Liver (tissue), 9 donors: Measurements from ENCODE around the gene ZNF414. TPM values are rescaled to one million over a fixed set of nuclear protein-coding genes. Genes with fewer than 3 reads are reported as not detected.

ENCODE experiments used
- DNase-seq: peaks from one replicate; pipeline ENCODE4 v3.0.0-alpha.2; 2017; ENCODE audit warnings: low spot score
- H3K27ac ChIP-seq, 2 donors: one replicate each; pipeline ENCODE4 v1.7.0; 2013; ENCODE audit warnings: inconsistent platforms in 2 of 2, low read length in 2 of 2, control low read depth in 1 of 2, low read depth in 1 of 2, mild to moderate bottlenecking in 1 of 2
- H3K27me3 ChIP-seq, 4 donors: one replicate each; pipeline versions ENCODE4 v1.6.1 to v1.7.0; 2013; ENCODE audit warnings: low read length in 3 of 4, inconsistent platforms in 1 of 4, mild to moderate bottlenecking in 1 of 4, moderate library complexity in 1 of 4; ENCODE audit not compliant: control insufficient read depth in 4 of 4, insufficient read depth in 4 of 4
- H3K36me3 ChIP-seq, 4 donors: one replicate each; pipeline versions ENCODE4 v1.6.1 to v1.7.0; 2013; ENCODE audit warnings: low read length in 3 of 4, mild to moderate bottlenecking in 3 of 4, low read depth in 1 of 4, moderate library complexity in 1 of 4; ENCODE audit not compliant: control insufficient read depth in 4 of 4, insufficient read depth in 3 of 4
- H3K4me1 ChIP-seq, 4 donors: one replicate each; pipeline versions ENCODE4 v1.6.1 to v1.7.0; 2013; ENCODE audit warnings: low read length in 3 of 4, mild to moderate bottlenecking in 3 of 4, moderate library complexity in 1 of 4; ENCODE audit not compliant: control insufficient read depth in 4 of 4, insufficient read depth in 4 of 4
- H3K4me3 ChIP-seq, 3 donors: one replicate each; pipeline versions ENCODE4 v1.6.1 to v1.7.0; 2013; ENCODE audit warnings: low read length in 3 of 3, control low read depth in 1 of 3, low read depth in 1 of 3, mild to moderate bottlenecking in 1 of 3
- H3K9ac ChIP-seq, 2 donors: one replicate each; pipeline ENCODE4 v1.7.0; 2013; ENCODE audit warnings: low read length in 2 of 2, mild to moderate bottlenecking in 2 of 2, moderate library complexity in 2 of 2, control low read depth in 1 of 2, low read depth in 1 of 2
- H3K9me3 ChIP-seq, 4 donors: one replicate each; pipeline versions ENCODE4 v1.6.1 to v1.7.0; 2013; ENCODE audit warnings: low read length in 3 of 4; ENCODE audit not compliant: control insufficient read depth in 4 of 4
- EGR1 ChIP-seq, 2 donors: IDR thresholded peaks; 2 replicates each; pipeline ENCODE4 v1.6.1; 2016 to 2018; ENCODE audit warnings: antibody characterized with exemption in 2 of 2, low read depth in 2 of 2
- FOXA2 ChIP-seq: IDR thresholded peaks from 2 replicates; pipeline ENCODE4 v1.6.1; 2016; ENCODE audit warnings: antibody characterized with exemption
- HNF4A ChIP-seq, 2 donors: conservative IDR thresholded peaks; 2 replicates each; pipeline ENCODE4 v1.6.1; 2016; ENCODE audit warnings: antibody characterized with exemption in 2 of 2, mild to moderate bottlenecking in 2 of 2
- NR2F2 ChIP-seq: IDR thresholded peaks from 2 replicates; pipeline ENCODE4 v1.6.1; 2016; ENCODE audit warnings: antibody characterized with exemption
- RAD21 ChIP-seq, 2 donors: IDR thresholded peaks; 2 replicates each; pipeline ENCODE4 v1.6.1; 2016; ENCODE audit warnings: antibody characterized with exemption in 2 of 2, mild to moderate bottlenecking in 2 of 2
- YY1 ChIP-seq: IDR thresholded peaks from 2 replicates; pipeline ENCODE4 v1.6.1; 2016; ENCODE audit warnings: antibody characterized with exemption, mild to moderate bottlenecking
- WGBS: extraction: QIAGEN DNeasy Blood & Tissue Kit; methylation state at CpG from one replicate; pipeline ENCODE4 v1.1.7; 2013; 5-methylcytosine and 5-hydroxymethylcytosine counted together
- polyA plus RNA-seq, 2 donors: library from polyadenylated mRNA; stranded (reverse) in 1 of 2; unstranded in 1 of 2; fragments of 200-250 nt in 1 of 2; fragments of >200 nt in 1 of 2; fragmentation: Nextera tagmentation in 1 of 2; extraction: Ambion mirVana in 1 of 2; gene quantifications; one replicate each; pipeline versions ENCODE4 v1.2.1 to v1.2.3, GENCODE V29; 2013 to 2015
- total RNA-seq, 2 donors: library from RNA; depleted of rRNA; stranded (reverse); fragments of >200 nt; gene quantifications; one replicate each; pipeline ENCODE4 v1.2.3, GENCODE V29; 2014
- TF ChIP-seq, protein P1 (sequence below): IDR thresholded peaks from 2 replicates; pipeline ENCODE4 v1.6.1; 2016; ENCODE audit warnings: antibody characterized with exemption, mild to moderate bottlenecking
- TF ChIP-seq, protein P2 (sequence below): IDR thresholded peaks from 2 replicates; pipeline ENCODE4 v1.6.1; 2016; ENCODE audit warnings: antibody characterized with exemption
- TF ChIP-seq, protein P3 (sequence below): IDR thresholded peaks from 2 replicates; pipeline ENCODE4 v1.6.1; 2016; ENCODE audit warnings: antibody characterized with exemption
- TF ChIP-seq, protein P4 (sequence below): fragments of 150-350 bp; IDR thresholded peaks from 2 replicates; pipeline ENCODE4 v1.5.1; 2017; ENCODE audit warnings: improper control_type of control experiment, low read depth, low read length; ENCODE audit not compliant: missing input control
- donor health status: healthy.
- donor health status: healthy.
- donor health status: healthy.
- donor health status: healthy.
- donor health status: healthy.

Gene ZNF414
- total and polyA plus RNA-seq, 4 donors, result 3.5 to 16.0 (median 7.2) TPM

DNA sequence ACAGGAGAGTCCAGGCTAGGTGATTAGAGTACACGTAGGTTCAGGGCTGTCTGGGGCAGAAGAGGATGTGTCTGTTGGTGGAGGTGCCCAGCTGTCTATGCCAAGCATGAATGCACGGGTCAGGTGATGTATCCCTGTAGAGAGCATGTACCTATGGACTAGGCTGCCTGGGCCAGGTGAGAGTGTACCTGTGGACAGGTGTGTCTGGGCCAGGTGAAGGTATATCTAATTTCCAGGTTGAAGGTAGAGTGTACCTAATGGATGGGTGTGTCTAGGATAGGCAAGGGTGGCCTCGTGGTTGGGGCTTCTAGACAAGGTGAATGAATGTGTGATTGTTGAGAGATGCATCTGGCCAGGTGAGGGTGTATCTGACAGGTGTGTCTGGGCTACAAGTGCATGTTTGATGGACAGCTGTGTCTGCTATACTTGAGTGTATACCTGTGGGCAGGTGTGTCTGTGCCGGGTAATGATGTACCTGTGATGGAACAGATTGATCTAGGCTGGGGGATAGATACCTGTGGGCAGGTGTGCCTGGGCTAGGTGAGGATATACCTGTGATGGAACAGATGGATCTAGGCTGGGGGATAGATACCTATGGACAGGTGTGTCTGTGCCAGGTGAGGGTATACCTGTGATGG lies 15.5 kb upstream of the ZNF414 start:
- TF ChIP-seq, protein P1, sequence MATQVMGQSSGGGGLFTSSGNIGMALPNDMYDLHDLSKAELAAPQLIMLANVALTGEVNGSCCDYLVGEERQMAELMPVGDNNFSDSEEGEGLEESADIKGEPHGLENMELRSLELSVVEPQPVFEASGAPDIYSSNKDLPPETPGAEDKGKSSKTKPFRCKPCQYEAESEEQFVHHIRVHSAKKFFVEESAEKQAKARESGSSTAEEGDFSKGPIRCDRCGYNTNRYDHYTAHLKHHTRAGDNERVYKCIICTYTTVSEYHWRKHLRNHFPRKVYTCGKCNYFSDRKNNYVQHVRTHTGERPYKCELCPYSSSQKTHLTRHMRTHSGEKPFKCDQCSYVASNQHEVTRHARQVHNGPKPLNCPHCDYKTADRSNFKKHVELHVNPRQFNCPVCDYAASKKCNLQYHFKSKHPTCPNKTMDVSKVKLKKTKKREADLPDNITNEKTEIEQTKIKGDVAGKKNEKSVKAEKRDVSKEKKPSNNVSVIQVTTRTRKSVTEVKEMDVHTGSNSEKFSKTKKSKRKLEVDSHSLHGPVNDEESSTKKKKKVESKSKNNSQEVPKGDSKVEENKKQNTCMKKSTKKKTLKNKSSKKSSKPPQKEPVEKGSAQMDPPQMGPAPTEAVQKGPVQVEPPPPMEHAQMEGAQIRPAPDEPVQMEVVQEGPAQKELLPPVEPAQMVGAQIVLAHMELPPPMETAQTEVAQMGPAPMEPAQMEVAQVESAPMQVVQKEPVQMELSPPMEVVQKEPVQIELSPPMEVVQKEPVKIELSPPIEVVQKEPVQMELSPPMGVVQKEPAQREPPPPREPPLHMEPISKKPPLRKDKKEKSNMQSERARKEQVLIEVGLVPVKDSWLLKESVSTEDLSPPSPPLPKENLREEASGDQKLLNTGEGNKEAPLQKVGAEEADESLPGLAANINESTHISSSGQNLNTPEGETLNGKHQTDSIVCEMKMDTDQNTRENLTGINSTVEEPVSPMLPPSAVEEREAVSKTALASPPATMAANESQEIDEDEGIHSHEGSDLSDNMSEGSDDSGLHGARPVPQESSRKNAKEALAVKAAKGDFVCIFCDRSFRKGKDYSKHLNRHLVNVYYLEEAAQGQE, result no peak
- TF ChIP-seq, protein P2, sequence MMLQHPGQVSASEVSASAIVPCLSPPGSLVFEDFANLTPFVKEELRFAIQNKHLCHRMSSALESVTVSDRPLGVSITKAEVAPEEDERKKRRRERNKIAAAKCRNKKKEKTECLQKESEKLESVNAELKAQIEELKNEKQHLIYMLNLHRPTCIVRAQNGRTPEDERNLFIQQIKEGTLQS, result no peak
- TF ChIP-seq EGR1 (IDR thresholded peaks at IDR 0.05; ENCODE audit: low read depth in 2 of 2), result no peak
- Histone ChIP-seq H3K4me1 (peaks cover 2 to 12% (median 8%) of the 10 kb centered on the region in 4 donors), H3K9me3 (no peaks in the 10 kb centered on the region), H3K4me3 (no peak overlapping the region), H3K27ac (no peak overlapping the region), H3K36me3 (peaks cover 0 to 4% (median 1%) of the 10 kb centered on the region in 4 donors), H3K9ac (no peak overlapping the region), H3K27me3 (no peaks in the 10 kb centered on the region)
- 91% methylated on average over 4 of the region's 4 CpGs for WGBS
- no peak for DNase-seq

DNA sequence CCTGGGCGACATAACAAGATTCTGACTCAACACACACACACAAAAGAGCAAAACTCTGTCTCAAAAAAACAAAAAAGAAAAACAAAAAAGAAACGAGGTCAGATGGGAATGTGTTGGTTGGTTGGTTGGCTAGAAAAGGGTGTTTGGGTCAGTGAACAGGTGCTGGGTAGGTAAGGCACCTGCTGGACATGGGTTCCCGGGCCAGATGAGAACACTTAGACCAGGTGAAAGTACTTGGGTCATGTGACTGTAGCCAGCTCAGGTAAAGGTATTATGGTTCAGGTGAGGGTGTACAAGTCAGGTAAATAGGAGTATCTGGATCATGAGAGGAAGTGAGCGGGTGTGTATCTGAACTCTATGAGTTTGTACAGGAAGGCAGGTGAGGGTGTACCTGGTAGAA lies 14.5 kb upstream of the ZNF414 start:
- Histone ChIP-seq H3K27me3 (no peaks in the 10 kb centered on the region), H3K9me3 (no peaks in the 10 kb centered on the region), H3K27ac (no peak overlapping the region), H3K36me3 (peaks cover 0 to 4% (median 1%) of the 10 kb centered on the region in 4 donors), H3K9ac (no peak overlapping the region), H3K4me1 (peaks cover 2 to 12% (median 8%) of the 10 kb centered on the region in 4 donors), H3K4me3 (no peak overlapping the region)
- DNase-seq, result no peak
- WGBS, result 70% methylated on average over 4 of the region's 4 CpGs
- TF ChIP-seq, protein P1, result no peak
- TF ChIP-seq RAD21 (IDR thresholded peaks at IDR 0.05), result no peak
- no peak for TF ChIP-seq HNF4A (conservative IDR thresholded peaks at IDR 0.05)
- TF ChIP-seq, protein P2, result no peak
- no peak for TF ChIP-seq FOXA2
- no peak for TF ChIP-seq NR2F2
- TF ChIP-seq, protein P3, sequence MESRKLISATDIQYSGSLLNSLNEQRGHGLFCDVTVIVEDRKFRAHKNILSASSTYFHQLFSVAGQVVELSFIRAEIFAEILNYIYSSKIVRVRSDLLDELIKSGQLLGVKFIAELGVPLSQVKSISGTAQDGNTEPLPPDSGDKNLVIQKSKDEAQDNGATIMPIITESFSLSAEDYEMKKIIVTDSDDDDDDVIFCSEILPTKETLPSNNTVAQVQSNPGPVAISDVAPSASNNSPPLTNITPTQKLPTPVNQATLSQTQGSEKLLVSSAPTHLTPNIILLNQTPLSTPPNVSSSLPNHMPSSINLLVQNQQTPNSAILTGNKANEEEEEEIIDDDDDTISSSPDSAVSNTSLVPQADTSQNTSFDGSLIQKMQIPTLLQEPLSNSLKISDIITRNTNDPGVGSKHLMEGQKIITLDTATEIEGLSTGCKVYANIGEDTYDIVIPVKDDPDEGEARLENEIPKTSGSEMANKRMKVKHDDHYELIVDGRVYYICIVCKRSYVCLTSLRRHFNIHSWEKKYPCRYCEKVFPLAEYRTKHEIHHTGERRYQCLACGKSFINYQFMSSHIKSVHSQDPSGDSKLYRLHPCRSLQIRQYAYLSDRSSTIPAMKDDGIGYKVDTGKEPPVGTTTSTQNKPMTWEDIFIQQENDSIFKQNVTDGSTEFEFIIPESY, result no peak
- TF ChIP-seq, protein P4, sequence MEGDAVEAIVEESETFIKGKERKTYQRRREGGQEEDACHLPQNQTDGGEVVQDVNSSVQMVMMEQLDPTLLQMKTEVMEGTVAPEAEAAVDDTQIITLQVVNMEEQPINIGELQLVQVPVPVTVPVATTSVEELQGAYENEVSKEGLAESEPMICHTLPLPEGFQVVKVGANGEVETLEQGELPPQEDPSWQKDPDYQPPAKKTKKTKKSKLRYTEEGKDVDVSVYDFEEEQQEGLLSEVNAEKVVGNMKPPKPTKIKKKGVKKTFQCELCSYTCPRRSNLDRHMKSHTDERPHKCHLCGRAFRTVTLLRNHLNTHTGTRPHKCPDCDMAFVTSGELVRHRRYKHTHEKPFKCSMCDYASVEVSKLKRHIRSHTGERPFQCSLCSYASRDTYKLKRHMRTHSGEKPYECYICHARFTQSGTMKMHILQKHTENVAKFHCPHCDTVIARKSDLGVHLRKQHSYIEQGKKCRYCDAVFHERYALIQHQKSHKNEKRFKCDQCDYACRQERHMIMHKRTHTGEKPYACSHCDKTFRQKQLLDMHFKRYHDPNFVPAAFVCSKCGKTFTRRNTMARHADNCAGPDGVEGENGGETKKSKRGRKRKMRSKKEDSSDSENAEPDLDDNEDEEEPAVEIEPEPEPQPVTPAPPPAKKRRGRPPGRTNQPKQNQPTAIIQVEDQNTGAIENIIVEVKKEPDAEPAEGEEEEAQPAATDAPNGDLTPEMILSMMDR, result no peak
- no peak for TF ChIP-seq YY1
